WI38 (cell line): ENCODE results near the gene CSNK1E.

Source experiments
- H3K4me3 ChIP-seq: 2 replicates; pipeline ENCODE4 v1.5.1; 2011; ENCODE audit warnings: low read depth, mild to moderate bottlenecking, control low read depth, low read length
- TF ChIP-seq, protein P1 (sequence below): IDR thresholded peaks from 2 replicates; pipeline ENCODE4 v1.5.1; 2012; ENCODE audit warnings: low read depth, mild to moderate bottlenecking, control low read depth, low read length

The CSNK1E gene

DNA sequence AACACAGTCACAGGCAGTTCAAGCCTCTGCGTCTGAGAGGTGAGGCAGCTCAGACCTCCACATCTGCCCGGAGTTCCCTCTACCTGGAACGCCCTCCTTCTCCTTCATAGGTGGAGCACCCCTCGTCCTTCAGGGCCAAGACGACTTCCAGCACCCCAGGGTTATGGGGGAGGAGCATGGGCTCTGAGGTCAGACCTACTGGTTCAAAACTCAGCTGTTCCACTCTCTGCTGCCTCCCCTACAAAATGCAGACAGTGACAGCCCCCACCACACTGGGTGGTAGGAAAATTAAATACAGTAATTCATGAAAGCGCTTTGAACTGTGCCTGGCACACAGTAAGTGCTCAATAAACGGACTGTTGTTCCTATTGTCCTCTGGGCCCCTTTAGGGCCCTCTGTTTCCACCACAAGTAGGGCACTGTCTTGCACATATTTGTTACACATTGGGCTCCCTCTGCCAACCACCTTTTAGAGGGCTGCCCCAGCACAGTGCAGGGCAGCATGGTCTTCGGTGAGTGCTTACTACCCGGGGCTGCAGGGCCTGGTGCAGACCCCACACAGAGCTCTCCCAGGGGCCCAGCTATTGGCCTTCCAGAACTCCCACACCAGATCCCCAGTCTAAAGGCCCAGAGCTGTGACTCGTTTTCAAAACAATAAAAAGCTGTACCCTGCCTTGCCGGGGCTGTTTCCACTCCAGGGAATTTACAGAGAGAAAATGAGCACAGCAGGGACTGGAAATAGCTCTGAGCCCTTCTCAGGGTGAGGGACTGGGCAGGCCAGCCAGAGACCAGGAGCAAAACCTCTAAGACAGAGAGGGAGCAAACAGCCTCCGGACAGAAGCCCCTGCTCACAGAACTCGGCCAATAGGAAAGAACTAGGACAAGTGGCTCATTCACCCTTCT, 46.9 kb downstream of the CSNK1E start:
- peak overlapping the region; percentile 30 for H3K4me3 ChIP-seq
- TF ChIP-seq, protein P1, sequence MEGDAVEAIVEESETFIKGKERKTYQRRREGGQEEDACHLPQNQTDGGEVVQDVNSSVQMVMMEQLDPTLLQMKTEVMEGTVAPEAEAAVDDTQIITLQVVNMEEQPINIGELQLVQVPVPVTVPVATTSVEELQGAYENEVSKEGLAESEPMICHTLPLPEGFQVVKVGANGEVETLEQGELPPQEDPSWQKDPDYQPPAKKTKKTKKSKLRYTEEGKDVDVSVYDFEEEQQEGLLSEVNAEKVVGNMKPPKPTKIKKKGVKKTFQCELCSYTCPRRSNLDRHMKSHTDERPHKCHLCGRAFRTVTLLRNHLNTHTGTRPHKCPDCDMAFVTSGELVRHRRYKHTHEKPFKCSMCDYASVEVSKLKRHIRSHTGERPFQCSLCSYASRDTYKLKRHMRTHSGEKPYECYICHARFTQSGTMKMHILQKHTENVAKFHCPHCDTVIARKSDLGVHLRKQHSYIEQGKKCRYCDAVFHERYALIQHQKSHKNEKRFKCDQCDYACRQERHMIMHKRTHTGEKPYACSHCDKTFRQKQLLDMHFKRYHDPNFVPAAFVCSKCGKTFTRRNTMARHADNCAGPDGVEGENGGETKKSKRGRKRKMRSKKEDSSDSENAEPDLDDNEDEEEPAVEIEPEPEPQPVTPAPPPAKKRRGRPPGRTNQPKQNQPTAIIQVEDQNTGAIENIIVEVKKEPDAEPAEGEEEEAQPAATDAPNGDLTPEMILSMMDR, result no peak

DNA sequence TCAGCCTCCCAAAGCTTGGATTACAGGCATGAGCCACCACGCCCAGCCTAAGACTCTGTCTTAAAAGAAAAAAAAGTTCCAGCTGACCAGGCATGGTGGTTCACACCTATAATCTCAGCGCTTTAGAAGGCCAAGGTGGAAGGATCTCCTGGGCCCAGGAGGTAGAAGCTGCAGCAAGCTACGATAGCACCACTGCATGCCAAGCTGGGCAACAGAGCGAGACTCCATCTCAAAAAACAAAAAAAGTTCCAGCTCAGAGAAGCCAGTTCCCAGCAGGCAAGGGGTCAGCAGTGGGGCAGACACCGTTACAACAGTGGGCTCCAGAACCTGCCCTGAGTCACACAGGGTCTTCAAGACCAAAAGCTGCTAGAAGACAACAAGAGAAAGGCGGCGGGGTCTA, 47.8 kb downstream of the CSNK1E start:
- TF ChIP-seq, protein P1, result no peak
- no peak overlapping the region for H3K4me3 ChIP-seq

DNA sequence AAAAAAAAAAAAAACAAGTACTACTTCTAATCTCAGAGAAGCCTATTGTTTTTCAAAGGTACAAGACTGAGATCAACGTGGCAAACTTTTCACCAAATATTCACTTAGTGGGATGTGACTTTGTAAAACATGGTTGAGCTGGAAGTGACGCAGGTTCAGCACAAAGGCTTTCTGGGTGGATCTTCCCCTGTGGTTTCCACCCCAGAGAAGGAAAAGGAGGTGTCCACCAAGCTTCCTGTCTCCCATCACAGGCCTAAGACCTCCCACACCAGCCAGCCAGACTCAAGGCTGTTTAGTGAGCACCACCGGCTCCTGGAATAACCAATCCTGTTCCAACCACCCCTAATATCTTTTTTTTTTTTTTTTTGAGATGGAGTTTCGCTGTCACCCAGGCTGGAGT, 50.1 kb downstream of the CSNK1E start:
- TF ChIP-seq, protein P1, result no peak

DNA sequence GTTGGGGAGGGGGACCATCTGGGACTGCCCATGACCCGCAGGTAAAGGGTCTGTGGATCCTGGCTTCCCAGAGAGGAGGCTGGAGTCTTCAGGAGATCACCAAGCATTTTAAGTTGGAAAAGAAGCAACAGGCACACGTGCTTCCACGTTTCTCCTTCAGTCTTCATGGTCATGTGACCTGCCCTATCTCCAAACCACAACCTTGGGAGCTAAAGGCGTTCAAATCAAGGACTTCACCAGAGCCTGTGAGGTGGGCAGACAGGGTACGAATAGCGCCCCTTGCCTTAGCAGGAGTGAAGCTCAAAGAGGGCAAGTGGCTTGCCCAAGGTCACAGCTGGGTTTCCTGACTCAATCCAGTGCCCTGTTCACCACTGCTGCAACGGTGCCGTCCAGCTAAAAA, 51.1 kb downstream of the CSNK1E start:
- TF ChIP-seq, protein P1, result no peak
- H3K4me3 ChIP-seq, result no peak overlapping the region

More for the DNA sequence above, 50.1 kb downstream of the CSNK1E start:
- no peak overlapping the region for H3K4me3 ChIP-seq

DNA sequence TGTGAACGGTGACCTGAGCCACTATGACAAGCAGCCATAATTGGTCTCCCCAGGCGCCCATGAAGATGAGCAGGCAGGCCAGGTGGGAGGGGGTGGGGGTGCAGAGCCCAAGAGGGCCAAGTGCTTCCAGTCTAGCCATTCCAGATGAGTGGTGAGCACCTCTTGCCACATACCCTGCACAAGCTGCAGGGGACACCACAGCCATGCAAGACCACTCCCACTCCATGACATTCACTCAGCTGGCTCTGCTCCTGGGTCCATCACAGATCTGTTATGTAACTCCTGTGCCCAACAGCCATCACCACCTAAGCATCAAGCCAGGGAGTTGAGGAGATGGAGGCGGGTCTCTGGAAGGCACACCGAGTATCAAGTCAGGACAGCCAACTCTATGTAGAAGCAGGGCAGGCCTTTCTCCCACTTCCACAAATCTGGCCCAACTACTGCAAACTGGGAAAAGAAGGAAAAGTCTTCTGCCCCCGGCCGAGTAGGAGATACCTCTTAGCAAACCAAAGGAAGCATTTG, 52.9 kb downstream of the CSNK1E start:
- TF ChIP-seq, protein P1, result no peak
- H3K4me3 ChIP-seq, result no peak overlapping the region

DNA sequence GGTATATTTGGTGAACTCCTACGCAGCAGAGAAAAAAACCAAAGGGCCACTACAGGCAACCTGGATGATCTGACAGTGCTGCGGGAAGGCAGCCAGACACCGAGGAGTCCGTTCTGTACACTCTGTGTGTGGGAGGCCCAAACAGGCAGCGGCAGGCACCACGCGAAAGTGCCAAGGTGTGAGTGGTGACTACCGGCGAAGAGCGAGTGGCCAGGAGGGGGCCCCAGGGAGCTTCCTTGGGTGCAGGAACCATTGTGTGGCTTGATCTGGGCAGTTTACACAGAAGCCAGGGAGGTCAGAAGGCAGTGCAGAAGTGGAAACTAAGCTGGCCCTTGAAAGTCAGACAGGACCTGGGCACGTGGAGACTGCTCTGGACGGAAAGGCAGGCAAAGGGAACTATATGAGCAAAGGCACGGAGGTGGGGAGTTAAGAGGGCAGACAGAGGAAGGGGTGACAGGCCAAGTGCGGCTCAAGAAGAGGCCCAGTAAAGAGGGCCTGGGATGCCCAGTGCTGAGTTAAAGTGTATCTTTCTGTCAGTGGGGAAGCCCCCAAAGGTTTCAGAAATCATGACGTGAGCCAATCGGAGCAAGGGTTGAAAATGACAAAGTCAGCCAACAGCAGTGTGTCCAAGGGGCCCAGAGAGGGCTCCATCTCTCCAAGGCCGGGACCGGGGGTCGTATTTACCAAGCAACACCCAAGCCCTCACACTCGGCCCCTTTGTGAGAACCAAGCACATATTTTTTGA, 55.0 kb downstream of the CSNK1E start:
- TF ChIP-seq, protein P1, result peak; percentile 37; the same call in 1 of the 2 replicates
- no peak overlapping the region for H3K4me3 ChIP-seq
